GM18507 (cell line): ENCODE results near the gene SPATA18.

Source experiments
- DNase-seq: peaks from one replicate; pipeline ENCODE4 v3.0.0; 2011; ENCODE audit warnings: low read depth; ENCODE audit not compliant: insufficient read length; ENCODE audit errors: extremely low spot score
- FAIRE-seq: peaks from 2 replicates; lab custom pipeline; 2011; peaks lifted over from hg19 to GRCh38; lab: Jason Lieb, UNC

The SPATA18 gene, protein sequence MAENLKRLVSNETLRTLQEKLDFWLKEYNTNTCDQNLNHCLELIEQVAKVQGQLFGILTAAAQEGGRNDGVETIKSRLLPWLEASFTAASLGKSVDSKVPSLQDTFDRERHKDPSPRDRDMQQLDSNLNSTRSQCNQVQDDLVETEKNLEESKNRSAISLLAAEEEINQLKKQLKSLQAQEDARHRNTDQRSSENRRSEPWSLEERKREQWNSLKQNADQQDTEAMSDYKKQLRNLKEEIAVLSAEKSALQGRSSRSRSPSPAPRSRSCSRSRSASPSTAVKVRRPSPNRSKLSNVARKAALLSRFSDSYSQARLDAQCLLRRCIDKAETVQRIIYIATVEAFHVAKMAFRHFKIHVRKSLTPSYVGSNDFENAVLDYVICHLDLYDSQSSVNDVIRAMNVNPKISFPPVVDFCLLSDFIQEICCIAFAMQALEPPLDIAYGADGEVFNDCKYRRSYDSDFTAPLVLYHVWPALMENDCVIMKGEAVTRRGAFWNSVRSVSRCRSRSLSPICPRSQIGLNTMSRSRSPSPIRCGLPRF

DNA sequence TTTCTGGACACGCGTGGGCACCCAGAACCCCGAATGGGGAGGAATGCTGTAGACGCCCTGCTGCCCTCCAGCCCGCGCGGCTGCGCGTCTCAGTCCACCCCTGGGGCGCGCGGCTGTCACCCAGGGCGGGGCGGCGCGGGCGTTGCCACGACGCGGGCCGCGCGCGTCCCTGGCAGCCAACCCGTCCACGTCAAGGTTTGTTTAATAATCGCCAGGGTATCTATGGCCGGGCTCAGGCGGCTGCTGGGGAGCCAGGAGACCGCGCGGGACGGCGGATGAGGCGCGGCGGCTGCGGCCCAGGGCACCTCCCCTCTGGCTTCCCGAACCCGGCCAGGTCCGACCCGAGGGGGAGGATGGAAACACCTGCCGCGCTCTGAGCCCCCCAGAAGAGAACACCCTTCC is at the start of gene SPATA18:
SPATA18 (plus strand) TSS at position 92 of the 402 bp plus-strand sequence. CDS start 401 bp downstream, outside the sequence.
- no peak for FAIRE-seq
- no peak for DNase-seq

DNA sequence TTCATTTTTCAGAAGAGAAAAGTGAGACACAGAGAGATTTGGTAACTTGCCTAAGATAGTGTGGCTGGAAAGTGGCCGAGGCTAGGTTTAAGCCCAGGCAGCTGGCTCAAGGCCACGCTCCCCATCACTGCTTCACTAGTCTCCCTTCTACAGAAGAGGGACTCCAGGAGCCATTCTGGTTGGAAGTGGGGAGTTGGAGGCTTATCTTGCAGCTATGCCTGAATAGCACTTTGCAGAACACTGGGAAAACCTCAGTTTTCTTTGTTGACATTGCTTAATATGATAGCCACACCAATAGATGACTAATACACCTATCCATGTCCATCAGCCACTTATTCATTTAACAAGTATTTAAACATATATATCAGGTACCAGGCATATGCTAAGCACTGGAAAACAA is 49.5 kb upstream of the SPATA18 start:
- no peak for FAIRE-seq
- DNase-seq: no peak

DNA sequence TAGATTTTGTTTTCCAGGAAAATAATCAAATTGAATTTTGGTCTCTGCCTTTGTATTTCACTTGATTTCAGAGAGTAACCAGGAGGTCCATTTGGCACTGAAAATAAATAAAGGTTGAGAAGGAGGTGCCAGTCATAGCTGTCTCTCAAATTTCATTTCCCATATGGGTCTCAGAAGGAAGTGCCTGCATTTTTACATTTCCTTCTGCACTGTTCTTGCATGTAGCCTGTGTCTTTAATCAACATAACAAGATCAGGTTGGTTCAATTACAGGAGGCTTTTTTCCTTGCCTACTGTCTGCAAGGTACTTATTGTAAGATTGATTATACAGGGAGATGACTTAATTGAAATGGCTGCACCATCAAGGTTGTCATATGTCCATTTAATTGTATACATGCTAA is 46.7 kb upstream of the SPATA18 start:
- FAIRE-seq (no peak), DNase-seq (no peak)

DNA sequence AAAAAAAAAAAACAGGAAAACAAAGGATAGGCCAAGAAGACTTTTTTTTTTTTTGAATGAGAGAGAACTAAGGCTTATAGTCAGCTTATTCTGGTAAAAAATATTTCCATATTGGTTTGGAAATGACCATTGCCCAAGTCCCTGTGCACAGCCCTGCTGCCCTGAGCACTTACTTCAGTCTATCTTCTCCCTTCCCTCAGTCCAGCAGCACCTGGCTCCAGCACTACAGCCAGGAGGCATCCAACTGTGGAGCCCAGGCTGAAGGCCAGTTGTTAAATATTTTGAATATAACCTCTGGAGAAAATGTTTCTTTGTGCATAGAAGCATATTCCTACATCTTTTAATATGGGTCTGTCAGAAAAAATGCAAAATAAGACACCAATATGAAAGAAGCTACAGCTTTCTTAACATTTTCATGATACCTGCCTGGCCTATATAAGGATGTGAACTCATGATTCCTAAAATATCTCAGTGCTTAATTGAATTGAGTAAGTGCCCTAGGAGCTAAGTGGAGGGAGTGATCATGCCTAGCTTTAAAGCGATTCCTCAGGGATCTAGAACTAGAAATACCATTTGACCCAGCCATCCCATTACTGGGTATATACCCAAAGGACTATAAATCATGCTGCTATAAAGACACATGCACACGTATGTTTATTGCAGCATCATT is 45.4 kb upstream of the SPATA18 start:
- DNase-seq (no peak), FAIRE-seq (no peak)

DNA sequence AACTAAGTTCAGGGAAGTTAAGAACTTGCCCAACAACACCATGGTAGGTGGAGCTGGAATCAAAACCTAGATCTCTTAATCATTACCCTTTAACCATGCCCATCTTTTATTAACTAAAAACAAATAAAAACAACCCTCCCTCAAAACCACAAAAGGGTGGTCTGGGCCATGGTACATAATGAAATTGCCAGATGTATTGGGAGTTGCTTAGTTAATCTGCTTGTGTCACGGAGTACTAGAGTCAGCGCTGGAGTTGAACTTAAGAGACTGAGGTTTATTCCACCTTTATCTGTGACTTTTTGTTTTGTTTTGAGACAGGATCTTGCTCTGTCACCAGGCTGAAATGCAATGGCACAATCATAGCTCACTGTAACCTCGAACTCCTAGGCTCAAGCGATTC is 44.2 kb upstream of the SPATA18 start:
- DNase-seq (no peak), FAIRE-seq (no peak)

DNA sequence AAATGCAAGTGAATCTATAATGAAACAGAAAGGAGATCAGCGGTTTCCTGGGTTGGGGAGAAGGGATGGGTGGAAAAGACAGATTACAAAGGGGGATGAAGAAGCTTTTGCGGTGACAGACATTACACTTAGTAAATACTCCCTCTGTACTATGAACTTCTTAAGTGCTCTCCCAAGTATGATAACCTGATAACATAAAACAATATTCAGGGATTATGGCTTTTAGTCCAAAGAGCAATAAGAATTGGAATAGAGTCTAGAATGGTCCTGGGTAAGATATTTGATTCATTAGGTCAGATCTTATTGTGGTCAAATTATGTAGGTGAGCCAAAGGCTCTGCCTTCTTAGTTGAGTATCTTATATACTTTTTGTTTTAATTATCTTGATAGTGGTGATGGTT is 40.1 kb upstream of the SPATA18 start:
- FAIRE-seq (no peak), DNase-seq (no peak)

DNA sequence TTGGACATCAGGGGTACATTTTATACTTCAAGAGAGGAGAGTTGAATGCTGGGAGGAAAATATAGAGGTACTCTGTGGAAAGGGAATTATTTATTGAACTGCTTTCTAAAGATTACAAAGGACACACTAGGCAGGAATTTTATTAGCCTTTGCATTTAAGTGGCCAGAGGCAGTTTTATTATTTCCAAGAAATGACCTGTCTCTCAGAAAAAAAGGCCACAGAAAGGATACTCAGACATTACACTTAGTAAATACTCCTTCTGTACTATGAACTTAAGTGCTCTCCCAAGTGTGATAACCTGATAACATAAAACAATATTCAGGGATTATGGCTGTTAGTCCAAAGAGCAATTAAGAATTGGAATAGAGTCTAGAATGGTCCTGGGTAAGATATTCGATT is 38.5 kb upstream of the SPATA18 start:
- DNase-seq: no peak
- no peak for FAIRE-seq

DNA sequence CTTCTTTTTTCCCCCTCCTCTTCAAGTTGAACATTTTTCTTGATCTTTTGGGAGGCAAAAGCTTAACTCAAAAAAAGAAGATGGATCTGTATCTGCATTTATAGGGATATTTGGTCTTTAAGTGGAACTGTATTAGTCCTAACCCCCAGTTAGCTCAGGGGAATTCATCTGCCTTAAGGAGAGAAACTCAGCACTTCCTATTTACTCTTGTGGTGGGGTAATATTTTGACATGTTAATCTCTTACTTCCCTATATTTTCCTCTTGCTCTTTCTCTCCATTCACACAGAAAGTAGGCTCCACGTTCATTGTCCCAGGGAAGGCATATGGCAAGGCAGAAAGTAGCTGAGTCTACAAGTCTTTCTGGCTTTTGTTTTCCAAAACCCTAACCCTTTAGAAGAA is 36.2 kb upstream of the SPATA18 start:
- FAIRE-seq (no peak), DNase-seq (no peak)

DNA sequence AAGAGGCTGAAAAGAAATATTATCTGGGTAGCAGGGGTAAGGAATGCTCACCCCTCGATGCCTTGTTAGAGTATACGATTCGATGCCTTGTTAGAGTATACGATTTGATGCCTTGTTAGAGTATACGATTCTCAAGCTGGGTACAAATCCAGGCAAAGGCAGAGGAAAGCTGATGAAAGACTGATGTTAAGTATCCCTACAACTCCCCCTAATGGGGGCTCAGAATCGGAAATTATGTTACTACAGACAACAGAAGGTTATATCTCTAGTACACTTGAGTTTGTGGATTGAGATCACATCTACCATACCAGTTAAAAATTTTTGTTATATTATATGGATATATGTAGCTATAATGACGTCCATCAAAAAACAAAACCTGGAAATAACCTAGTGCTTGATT is 35.7 kb upstream of the SPATA18 start:
- DNase-seq (no peak), FAIRE-seq (no peak)

DNA sequence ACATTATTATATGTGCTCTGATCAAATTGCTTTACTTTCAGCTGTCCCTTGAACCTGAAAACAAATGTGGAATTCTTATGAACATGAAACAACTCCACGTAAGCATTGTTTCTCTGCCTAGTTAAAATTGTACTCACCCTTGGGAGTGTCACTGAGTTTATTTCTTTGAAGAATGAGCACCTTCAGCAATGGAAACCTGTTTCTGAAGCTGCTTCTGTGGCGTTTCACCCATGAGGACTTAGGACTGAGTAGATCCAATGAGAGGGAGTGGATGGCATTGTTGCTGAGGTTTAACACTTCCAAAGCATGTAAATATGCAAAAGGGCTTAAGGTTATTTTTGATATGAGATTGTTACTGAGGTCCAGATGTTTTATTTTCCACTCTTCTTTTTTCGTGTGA is 34.1 kb upstream of the SPATA18 start:
- DNase-seq (no peak), FAIRE-seq (no peak)

DNA sequence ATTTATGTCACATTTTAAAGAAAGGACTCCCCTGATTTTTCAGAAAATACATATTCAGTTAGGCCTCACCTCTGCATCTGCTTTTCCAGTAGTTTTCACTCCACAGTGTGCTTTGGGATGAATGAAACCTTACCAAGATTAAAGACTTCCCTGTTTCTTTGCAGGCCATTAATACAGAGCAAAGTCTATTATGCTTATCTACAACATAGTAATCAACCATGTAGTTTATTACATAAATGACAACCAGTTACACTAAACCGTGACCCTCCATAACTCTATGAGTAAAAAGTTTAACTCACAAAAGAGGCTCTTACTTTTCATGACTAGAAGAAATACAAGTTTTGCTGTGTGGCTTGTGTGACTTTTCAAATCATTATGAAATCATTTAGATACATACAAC is 33.3 kb upstream of the SPATA18 start:
- no peak for FAIRE-seq

DNA sequence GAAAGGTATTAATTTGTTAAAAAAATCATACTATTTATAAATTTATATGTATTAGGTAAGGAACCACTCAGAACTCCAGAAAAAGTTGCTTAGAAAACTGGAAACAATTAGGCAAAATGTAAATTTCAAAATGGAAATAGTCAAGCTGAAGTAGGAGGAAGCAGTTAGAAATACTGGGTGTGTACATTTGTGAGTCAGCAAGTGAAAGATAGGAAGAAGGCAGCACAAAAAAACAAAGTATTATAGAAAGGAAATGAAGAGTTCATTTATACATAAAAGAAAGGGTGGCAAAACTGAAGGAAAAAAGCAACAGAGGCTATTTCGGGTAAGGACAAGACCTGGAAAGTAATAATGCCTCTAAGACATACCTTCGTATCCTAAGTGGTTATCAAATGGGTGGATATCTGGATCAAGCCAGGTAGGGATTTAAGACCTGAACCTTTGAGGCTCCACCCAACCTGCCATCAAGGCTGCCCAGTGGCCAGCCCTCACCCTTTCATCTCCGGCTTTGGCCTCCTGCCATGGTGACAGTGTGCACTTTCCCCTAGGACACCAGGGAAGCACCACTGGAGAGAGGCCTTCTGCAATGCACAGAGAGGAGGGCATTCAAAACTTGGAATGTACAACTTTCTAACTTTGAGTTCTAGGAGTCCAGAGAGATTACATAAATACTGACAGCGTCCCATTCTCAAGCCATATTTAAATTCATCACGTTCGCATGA is 31.0 kb upstream of the SPATA18 start, which contains the start of gene LRRC66:
LRRC66 (minus strand) TSS at position 428 of the 722 bp plus-strand sequence. CDS start 2,750 bp downstream, outside the sequence.
- FAIRE-seq (no peak), DNase-seq (no peak)

More for the DNA sequence above, 33.3 kb upstream of the SPATA18 start:
- DNase-seq: no peak

DNA sequence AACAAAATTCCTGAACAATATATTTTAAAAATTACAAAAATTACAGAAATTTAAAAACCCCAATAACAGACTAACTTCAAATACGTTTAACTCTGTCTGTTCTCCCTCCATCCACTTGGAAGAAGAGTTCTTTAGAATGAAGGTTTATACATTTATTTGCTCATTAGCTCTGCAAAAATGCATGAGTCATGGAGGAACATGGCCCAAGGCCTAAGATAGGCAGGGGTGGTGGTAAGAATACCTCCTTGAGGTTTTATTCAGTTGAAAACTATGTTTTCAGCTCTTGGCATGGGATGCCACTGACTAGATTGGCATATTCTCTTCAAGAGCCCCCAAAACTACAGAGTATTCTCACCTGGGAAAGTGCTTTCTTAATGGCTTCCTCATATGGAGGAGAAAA is 22.1 kb upstream of the SPATA18 start:
- DNase-seq (no peak), FAIRE-seq (no peak)

DNA sequence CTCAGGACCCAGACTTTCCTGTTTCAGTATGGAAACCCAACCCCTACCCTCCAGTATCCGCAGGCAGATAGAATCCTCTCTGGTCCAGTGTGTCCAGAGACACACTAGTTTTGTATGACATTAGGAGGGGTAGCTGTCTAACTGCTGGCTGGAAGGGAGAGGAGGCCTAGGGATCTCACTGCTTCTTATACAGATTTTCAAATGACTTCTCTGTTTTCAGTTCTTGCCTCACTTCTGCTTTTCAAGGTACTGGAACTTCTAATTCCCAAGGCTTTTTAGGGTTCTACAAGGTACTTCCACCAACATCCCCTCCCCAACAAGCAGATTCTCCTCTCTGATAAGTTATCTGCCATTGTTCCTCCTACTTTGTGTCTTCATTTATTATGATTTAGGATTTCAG is 19.1 kb upstream of the SPATA18 start:
- FAIRE-seq (no peak), DNase-seq (no peak)

DNA sequence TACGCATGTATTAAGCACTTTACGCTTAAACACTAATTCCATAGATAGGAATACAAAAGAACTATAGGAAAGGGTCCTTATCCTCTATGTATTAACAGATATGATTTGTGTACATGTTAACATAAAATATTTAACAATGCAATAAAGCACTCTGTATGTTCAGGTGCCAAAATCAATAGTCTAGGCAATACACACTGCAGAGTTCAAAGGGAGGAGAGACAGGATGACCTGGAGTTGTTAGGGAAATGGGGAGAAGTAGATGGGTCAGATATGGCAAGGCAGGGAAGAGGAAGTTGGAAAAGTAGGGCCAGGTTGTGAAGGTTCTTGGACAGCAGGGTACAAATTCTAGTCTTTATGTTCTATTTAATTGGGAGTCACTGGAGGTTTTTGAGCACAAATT is 15.9 kb upstream of the SPATA18 start:
- DNase-seq (no peak), FAIRE-seq (no peak)

DNA sequence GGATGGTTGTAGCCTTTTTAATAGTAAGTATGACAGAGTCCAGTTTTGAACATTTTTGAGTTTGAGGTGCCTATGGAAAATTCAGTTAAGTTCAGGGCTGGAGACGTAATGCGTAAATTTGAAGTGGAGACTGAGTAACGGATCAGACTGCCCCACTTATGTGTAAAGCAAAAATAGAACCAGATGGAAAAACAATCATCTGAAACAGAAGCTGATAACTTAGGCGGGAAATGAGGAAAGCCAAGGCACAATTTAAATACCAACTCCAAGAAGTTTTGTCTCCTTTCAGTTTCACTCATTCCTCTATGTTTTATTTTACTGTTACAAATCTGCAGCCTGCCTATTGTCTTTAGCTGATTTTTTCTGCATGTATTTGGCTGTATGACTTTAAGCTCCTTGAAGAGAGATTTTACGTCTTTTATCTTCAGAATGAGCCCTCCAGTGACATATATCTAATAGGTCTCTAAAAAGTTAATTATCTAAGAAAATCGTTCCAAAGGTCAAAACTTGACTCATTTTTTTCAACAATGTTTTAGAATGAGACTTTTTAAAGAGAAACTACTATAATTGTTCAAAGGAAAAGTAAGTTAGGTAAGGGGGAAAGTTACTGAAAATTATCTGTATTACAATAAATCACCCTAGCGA is 14.1 kb upstream of the SPATA18 start:
- DNase-seq (no peak), FAIRE-seq (no peak)

DNA sequence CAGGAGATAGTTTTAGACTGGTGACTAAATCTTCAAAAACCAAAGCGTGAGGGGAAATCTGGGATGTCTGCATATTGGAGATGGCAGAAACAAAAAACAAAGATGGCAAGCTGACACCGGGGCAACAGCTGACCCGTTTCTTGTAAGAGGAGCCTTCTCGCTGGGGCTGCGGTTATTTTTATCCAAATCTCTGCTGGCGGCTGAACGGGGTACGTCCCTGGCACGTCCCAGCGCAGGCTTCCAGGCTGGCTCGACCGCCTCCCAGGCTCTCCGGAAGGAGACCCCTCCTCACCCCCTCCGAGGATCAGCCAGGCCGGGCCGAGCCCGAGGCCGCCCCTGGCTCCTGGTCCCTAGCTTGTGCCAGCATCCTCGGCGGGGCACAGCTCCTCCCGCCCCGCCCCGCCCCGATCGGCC is 13.4 kb upstream of the SPATA18 start:
- FAIRE-seq: no peak
- no peak for DNase-seq

DNA sequence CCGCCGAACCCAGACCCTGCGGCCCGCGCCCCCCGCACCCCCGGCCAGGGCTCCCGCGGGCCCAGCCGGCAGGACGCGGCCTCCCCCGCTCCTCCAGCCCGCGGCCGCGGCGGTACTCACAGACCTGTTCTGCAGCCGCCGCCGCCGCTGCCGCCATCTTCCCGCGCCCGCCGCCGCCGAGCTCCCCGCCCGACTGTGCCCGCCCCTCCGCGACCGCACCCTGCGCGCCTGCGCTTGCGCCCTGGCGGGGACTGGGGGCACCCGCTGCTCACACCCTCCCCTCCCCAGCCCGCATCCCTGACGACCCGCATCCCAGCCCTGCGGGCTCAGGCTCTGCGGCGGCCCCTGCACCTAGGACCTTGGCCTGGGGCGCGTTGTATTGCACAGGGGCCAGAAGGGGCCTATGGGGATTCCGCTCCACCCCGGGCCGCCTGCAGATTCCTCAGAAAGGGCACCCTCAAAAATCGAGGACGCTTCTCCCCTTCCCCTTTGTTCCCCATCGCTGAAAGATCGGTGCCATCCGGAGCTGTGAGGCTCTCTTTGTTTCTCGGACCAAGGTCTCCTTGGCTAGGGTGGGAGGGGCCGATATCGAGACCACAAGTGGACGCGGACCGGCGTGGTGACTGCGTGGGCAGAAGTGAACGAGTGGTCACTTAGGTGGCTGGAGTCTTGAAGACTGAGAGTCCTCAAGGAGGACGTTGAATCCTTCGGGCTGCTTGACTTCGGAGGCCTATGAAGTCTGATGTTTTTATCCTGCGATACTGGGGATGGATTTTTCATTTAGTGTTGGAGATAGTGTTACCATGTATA is 12.8 kb upstream of the SPATA18 start, which contains the start of gene SGCB:
SGCB (minus strand) TSS at position 197 of the 810 bp plus-strand sequence; CDS start at position 157, 40 bp downstream.
- FAIRE-seq (no peak), DNase-seq (peak; percentile 54)

DNA sequence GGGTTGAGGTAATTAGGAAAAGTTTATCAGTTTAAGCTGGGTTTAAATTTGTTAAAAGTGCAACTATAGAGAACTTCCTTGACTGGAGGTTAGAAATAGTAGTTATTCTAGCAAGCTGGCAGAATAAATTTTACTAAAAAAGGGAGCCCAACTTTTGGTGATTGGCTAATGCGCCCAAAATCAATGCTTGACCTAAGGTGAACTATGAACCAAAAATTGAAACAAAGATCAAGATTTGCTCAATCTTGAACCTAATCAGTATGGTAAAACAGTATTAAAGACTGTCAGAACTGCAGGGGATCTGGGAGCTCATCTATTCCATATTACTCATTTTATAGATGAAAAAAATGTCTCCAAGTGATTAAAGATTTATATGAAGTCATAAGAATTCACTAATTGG is 6.1 kb upstream of the SPATA18 start:
- FAIRE-seq: no peak

More for the DNA sequence above, 6.1 kb upstream of the SPATA18 start:
- DNase-seq: no peak
